Ishikawa (cell line): Measurements from ENCODE around the gene STEAP4.

Experiments
- CEBPB ChIP-seq: IDR thresholded peaks from 2 replicates; pipeline ENCODE4 v1.6.1; 2012
- CREB1 ChIP-seq: IDR thresholded peaks from 2 replicates; pipeline ENCODE4 v1.6.1; 2012; ENCODE audit warnings: low read depth
- EGR1 ChIP-seq: IDR thresholded peaks from 2 replicates; pipeline ENCODE4 v1.6.1; 2012
- EP300 ChIP-seq: IDR thresholded peaks from 2 replicates; pipeline ENCODE4 v1.6.1; 2012; ENCODE audit warnings: borderline replicate concordance
- FOXM1 ChIP-seq: IDR thresholded peaks from 2 replicates; pipeline ENCODE4 v1.6.1; 2012; ENCODE audit warnings: low read depth, borderline replicate concordance
- NFIC ChIP-seq: IDR thresholded peaks from 2 replicates; pipeline ENCODE4 v1.6.1; 2012
- RAD21 ChIP-seq: IDR thresholded peaks from 2 replicates; pipeline ENCODE4 v1.6.1; 2012; ENCODE audit warnings: low read depth
- REST ChIP-seq: IDR thresholded peaks from 2 replicates; pipeline ENCODE4 v1.6.1; 2012; ENCODE audit warnings: low read depth, mild to moderate bottlenecking
- TAF1 ChIP-seq: IDR thresholded peaks from 2 replicates; pipeline ENCODE4 v1.6.1; 2012; ENCODE audit warnings: low read depth, mild to moderate bottlenecking
- TCF12 ChIP-seq: IDR thresholded peaks from 2 replicates; pipeline ENCODE4 v1.6.1; 2012; ENCODE audit warnings: low read depth
- TEAD4 ChIP-seq: IDR thresholded peaks from 2 replicates; pipeline ENCODE4 v1.6.1; 2012
- YY1 ChIP-seq: IDR thresholded peaks from 2 replicates; pipeline ENCODE4 v1.6.1; 2012; ENCODE audit warnings: low read depth
- ZBTB7A ChIP-seq: IDR thresholded peaks from 2 replicates; pipeline ENCODE4 v1.6.1; 2012; ENCODE audit warnings: low read depth
- TF ChIP-seq, protein P1 (sequence below): IDR thresholded peaks from 2 replicates; pipeline ENCODE4 v1.6.1; 2012
- TF ChIP-seq, protein P2 (sequence below): IDR thresholded peaks from 2 replicates; pipeline ENCODE4 v1.6.1; 2012

STEAP4 gene

GRCh38 chr7:88329532-88330463, 23.1 kb upstream of the STEAP4 start:
- TF ChIP-seq TEAD4 (no peak), EGR1 (no peak), RAD21 (no peak), YY1 (no peak), CEBPB (no peak), NFIC (no peak), FOXM1 (no peak), REST (no peak), EP300 (no peak), TAF1 (no peak), ZBTB7A (no peak), CREB1 (no peak), TCF12 (no peak)
- TF ChIP-seq, protein P1, sequence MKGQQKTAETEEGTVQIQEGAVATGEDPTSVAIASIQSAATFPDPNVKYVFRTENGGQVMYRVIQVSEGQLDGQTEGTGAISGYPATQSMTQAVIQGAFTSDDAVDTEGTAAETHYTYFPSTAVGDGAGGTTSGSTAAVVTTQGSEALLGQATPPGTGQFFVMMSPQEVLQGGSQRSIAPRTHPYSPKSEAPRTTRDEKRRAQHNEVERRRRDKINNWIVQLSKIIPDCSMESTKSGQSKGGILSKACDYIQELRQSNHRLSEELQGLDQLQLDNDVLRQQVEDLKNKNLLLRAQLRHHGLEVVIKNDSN: no peak
- TF ChIP-seq, protein P2, sequence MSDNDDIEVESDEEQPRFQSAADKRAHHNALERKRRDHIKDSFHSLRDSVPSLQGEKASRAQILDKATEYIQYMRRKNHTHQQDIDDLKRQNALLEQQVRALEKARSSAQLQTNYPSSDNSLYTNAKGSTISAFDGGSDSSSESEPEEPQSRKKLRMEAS: no peak

DNA sequence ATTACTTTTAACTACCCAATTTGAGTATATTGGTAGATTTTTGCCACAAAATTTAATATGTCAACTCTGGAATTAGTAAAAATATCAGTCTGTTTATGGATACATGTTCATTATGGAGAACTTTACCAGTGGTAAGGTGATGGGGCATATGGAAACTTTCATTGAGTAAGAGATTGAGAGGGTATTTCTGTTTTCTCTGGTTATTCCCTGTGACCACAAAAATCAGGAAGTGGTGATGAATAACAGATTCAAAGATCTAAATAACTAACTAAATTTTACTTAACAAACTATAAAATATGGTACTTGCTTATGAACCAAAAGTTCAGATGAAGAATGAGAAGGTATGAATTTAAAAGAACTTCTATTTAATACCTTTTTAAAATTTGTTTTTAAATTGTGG, 22.1 kb upstream of the STEAP4 start:
- TF ChIP-seq TAF1 (no peak), ZBTB7A (no peak), EP300 (no peak), TEAD4 (no peak), CEBPB (no peak), REST (no peak), RAD21 (no peak), NFIC (no peak), YY1 (no peak), CREB1 (no peak), TCF12 (no peak), FOXM1 (no peak), EGR1 (no peak)
- TF ChIP-seq, protein P2: no peak
- TF ChIP-seq, protein P1: no peak

DNA sequence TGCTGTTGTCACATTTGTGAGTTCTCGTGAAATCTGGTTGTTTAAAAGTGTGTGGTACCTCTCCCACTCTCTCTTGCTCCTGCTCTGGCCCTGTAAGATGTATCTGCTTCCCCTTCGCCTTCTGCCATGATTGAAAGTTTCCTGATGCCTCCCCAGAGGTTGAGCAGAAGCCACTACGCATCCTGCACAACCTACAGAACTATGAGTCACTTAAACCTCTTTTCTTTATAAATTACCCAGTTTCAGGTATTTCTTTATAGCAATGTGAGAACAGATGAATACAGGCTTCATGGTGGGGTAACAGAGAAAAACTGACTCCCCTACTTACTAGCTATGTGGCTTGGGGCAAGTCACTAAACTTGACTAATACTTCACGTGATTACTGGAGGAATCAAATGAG, 18.0 kb upstream of the STEAP4 start:
- TF ChIP-seq TCF12 (no peak), CEBPB (no peak), RAD21 (no peak), YY1 (no peak), REST (no peak), TEAD4 (no peak), NFIC (no peak), EGR1 (no peak), ZBTB7A (no peak), TAF1 (no peak)

DNA sequence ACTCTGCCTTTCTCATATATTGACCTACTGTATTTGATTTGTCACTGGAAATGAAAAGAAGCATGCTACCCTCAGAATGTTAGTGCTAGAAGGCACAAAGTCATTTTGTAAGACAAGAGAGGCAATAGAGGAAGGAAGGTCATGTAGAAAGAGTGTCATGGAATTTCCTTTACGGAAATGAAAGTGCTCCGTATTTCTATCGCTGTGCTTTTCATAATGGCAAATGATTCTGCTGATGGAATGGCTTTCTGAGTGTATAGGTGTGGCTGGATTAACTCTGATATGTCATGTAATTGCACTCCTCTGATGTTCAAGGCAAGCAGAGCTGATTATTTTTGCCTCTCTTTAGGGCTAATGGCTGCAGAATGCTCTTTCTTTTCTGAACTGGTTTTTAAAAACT, 15.5 kb upstream of the STEAP4 start:
- TF ChIP-seq FOXM1: no peak
- no peak for TF ChIP-seq TCF12
- TF ChIP-seq NFIC: no peak
- TF ChIP-seq EGR1: no peak
- TF ChIP-seq CEBPB: no peak
- no peak for TF ChIP-seq CREB1
